GM10266 (cell line): Measurements from ENCODE around the gene MCUR1.
"Not testable (repeated sequence)": the region's sequence is repeated elsewhere in the genome, so short reads cannot be mapped to it uniquely, and the experiment has no call there.

Experiments
- DNase-seq: peaks from one replicate; pipeline ENCODE4 v3.0.0; 2012; ENCODE audit errors: extremely low spot score
- TF ChIP-seq, protein P1 (sequence below): IDR thresholded peaks from 2 replicates; pipeline ENCODE4 v1.5.1; 2012; ENCODE audit warnings: mild to moderate bottlenecking, low read depth; ENCODE audit not compliant: control insufficient read depth, insufficient read depth; ENCODE audit errors: missing control alignments

MCUR1 gene

DNA sequence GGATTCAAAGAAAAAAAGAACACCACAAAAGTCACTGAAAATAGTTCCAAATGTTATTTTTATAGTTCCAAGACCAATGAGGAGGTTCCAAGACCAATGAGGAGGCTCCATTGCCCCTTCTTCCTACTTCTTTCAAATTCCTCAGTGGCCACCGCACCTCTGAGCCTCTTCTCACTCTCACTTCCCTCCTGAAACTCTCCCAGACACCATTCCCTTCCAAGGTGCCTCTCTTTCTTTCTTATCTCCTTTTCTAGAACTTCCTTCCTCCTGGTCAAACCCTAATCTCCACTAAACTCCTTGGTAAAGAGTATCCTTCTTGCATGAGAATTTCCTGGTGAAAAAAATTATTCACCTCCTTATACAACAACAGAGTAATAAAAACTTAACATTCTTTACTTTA lies 20.4 kb upstream of the MCUR1 start:
- TF ChIP-seq, protein P1, sequence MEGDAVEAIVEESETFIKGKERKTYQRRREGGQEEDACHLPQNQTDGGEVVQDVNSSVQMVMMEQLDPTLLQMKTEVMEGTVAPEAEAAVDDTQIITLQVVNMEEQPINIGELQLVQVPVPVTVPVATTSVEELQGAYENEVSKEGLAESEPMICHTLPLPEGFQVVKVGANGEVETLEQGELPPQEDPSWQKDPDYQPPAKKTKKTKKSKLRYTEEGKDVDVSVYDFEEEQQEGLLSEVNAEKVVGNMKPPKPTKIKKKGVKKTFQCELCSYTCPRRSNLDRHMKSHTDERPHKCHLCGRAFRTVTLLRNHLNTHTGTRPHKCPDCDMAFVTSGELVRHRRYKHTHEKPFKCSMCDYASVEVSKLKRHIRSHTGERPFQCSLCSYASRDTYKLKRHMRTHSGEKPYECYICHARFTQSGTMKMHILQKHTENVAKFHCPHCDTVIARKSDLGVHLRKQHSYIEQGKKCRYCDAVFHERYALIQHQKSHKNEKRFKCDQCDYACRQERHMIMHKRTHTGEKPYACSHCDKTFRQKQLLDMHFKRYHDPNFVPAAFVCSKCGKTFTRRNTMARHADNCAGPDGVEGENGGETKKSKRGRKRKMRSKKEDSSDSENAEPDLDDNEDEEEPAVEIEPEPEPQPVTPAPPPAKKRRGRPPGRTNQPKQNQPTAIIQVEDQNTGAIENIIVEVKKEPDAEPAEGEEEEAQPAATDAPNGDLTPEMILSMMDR = no peak
- no peak for DNase-seq

DNA sequence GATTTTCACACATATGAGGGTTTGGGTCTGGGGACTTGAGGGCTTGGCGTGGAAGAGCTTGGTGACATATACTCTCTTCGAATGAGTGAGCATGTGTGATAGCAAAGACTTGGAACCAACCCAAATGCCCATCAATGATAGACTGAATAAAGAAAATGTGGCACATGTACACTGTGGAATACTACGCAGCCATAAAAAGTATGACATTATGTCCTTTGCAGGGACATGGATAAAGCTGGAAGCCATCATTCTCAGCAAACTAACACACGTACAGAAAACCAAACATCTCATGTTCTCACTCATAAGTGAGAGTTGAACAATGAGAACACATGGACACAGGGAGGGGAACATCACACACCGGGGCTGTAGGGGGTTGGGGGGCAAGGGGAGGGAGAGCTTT lies 19.7 kb upstream of the MCUR1 start:
- DNase-seq = not testable (repeated sequence)

DNA sequence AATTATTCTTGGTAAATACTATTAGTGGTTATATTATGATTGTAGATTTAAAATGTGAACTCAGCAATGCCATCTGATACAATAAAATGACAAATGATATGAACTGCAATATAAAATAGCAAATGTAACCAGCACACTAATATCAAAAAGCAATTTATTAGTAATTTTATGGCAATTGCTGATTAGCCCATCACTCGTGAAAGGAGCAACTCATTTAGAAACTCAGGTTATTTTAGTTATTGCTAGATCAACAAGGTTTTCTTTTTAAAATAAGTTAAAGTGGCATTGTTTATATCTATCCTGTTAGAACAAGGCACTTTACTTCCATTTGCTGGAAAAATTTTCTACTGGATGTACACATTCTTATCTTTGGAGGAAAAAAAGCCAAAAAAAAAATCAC lies 18.4 kb upstream of the MCUR1 start:
- no peak for DNase-seq
- TF ChIP-seq, protein P1 = no peak

DNA sequence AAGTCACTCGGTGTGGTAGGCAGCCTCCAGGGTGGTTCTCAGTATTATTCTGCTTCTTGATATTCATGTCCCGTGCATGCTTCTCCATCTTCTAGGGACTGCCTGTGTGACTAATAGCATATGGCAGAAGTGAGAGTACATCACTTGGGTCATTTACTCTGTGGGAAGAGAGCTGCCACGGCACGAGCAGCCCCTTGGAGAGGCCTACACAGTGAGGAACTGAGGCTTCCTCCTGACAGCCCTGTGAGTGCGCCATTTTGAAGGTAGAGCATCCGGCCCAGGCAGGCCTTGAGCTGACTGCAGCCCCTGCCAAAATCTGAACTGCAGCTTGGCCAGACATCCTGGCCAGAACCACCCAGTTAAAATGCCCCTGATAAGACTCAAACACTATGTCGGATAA lies 17.3 kb upstream of the MCUR1 start:
- no peak for DNase-seq
- TF ChIP-seq, protein P1 = no peak

DNA sequence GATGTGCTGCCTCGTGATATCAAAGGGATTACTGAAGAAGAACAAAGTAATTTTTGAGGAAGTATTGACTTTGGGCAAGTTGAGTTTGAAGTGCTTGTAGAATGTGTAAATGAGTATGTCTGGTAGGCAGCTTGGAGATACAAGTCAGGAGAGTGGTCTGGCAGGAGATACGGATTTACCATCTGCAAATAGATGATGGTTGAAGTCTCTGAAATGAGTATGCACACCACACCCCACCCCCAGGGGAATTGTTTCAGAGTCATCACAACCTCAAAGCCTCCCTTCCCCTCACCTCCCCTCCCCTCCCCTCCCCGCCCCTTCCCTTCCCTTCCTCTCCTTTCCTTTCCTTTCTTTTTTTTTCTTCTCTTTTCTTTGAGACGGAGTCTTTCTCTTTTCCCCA lies 16.4 kb upstream of the MCUR1 start:
- DNase-seq = no peak
- TF ChIP-seq, protein P1 = no peak

DNA sequence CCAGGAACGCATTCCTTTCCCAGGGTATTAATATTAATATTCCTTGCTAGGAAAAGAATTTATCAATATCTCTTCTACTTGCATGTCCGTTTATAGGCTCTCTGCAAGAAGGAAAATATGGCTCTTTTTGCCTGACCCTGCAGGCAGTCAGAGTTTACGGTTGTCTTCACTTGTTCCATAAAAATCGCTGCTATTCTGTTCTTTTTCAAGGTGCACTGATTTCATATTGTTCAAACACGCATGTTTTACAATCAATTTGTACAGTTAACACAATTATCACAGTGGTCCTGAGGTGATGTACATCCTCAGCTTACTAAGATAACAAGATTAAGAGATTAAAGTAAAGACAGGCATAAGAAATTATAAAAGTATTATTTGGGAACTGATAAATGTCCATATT lies 15.1 kb upstream of the MCUR1 start:
- DNase-seq = not testable (repeated sequence)

DNA sequence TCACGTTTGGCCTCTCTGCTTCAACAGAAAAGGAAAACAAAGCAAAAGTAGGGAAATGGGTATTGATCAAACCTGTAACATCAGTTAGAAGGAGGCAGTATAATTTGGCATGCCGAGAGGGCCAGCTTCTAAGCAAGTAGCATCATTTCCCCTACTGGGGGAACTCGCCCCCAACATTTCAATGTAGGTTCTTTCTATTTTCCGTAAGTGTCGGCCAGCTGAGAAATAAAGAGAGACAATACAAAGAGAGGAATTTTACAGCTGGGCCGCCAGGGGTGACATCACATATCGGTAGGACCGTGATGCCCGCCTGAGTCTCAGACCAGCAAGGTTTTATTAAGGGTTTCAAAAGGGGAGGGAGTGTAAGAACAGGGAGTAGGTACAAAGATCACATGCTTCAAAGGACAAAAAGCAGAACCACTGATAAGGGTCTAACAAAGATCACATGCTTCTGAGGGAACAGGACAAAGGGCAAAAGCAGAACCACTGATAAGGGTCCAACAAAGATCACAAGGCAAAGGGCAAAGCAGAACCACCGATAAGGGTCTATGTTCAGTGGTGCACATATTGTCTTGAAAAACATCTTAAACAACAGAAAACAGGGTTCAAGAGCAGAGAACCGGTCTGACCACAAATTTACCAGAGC lies 14.4 kb upstream of the MCUR1 start:
- DNase-seq = not testable (repeated sequence)

DNA sequence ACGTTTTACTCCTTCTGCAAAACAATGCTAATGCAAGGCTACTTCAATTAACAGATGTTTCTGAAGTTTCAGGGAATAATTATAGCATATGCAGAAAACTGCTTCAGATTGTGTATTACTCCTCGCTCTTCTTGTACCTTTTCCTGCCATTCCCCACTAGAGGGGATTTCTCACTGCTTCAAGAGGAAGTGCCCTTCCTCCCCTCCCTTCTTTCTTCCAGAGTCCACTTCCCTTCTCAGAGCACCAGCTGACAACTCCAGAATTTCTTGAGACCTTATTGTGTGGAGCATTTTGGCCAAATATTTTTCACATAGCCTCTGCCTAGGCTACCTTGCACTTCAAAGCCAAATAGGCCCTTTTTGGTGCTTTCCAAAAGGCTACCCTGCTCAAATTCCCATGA lies 12.7 kb upstream of the MCUR1 start:
- TF ChIP-seq, protein P1 = no peak
- no peak for DNase-seq

DNA sequence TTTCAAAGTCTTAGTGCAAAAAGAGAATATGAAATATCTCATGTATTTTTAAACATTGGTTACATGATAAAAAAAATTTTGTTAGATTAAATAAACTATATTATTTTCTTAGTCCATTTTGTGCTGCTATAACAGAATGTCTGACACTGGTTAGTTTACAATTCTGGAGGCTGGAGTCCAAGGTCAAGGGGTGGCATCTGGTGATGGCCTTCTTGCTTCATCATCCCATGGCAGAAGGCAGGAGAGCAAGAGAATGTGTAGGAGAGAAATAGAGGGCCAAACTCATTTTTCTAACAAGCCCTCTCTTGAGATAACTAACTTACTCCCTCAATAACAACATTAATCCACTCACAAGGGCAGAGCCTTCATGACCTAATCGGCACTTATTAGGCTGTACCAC lies 11.5 kb upstream of the MCUR1 start:
- TF ChIP-seq, protein P1 = no peak
- DNase-seq = no peak
